NCI-H2227 treated with DMSO at 0.1 percent for 48 hours (cell line): ENCODE data around the gene SASH3.

Experiments
- DNase-seq: peaks from one replicate; lab custom pipeline; 2025; lab: John Stamatoyannopoulos, UW

Gene SASH3

DNA sequence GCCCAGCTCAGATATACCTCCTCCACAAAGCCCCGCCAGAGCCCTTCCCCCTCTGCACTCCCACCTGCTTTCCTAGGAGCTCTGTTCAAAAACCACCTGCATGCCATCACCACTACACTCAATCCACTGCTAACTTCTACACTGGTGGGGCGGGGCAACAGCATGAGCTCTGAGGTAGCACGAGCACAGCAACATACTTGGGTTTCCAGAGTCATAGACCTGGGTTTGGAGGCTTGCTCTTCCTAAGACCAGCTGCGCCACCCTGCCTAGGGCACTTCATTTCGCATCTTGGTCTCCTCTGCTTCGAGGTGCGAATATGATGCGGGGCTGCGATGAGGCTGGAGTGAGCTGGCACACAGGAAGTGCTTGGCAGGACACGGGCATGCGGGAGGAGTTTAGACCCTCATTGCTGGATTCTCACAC is 3.6 kb downstream of the SASH3 start:
- DNase-seq, result no peak

DNA sequence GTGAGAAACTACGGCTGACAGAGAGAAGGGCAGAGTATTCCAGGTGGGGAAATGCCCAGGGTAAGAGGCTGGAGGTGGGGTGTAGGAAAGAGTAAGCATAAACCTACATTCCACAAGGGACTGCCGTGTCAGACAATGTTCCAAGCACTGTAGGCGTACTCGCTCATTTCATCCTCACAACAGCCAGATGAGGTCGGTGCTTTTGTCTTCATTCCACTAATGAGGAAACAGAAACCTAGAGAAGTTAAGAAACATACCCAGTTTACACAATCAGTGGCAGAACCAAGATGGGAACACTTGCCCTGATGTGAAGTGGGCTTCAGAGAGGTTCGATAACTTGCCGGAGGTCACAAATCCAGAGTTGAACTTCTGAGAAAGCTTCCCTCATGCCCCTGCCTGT is 4.6 kb downstream of the SASH3 start:
- DNase-seq, result no peak

DNA sequence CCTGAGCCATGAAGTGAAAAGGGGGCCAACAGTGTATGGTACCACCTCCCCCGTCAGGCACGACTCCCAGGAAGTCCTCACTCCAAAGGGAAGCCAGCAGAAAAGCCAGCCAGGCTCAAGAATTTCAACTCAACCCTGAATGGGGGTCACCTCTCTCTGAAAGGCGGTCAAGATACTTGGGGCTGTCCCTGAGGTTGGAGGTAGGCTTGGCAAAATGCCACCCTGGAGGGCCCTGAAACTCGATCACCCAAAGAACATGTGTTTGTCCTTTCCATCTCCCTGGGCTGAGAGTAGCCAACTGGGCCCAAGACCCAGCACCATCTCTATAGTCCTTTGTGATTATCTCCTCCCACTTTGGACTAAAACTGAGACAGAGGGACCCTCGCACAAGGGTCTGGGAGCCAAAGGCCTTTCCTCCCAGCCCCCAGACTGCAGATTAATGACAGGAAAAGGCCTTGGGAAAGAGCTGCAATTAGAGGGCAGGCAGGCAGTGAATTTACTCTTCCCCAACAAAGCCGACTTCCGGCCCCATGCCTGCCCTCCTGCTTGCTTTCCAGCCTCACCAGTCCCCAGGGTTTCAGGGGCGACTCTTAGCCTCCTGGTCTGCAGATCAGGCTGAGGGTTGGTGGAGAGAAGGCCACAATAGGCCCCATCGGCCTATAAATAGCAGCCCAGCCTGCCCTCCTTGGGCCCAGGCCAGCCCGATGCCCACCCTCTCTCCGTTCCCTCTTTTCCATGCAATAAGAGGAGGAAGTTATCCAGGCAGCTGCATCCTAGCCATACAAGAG is 5.6 kb downstream of the SASH3 start:
- DNase-seq, result no peak

DNA sequence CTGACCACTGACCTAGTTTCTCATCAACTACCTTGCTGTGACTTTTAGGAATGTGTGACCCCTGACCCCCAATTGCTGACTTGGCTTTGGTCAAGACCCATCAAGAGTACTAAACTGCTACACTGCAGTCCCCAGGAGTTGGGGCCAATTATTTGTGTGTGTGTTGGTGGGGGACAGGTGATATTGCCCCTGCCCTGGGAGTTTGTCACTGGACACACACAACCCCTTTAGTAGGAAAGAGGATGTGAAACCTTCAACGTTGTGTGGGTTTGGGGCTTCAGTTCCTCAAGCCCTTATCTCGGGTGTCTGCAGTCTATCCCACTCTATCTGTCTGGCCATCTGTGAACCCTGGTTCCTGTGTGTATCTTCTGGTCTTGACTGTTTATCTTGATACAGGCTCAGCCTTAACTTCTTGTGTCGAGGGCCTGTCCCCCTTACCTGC is 6.5 kb downstream of the SASH3 start:
- no peak for DNase-seq

DNA sequence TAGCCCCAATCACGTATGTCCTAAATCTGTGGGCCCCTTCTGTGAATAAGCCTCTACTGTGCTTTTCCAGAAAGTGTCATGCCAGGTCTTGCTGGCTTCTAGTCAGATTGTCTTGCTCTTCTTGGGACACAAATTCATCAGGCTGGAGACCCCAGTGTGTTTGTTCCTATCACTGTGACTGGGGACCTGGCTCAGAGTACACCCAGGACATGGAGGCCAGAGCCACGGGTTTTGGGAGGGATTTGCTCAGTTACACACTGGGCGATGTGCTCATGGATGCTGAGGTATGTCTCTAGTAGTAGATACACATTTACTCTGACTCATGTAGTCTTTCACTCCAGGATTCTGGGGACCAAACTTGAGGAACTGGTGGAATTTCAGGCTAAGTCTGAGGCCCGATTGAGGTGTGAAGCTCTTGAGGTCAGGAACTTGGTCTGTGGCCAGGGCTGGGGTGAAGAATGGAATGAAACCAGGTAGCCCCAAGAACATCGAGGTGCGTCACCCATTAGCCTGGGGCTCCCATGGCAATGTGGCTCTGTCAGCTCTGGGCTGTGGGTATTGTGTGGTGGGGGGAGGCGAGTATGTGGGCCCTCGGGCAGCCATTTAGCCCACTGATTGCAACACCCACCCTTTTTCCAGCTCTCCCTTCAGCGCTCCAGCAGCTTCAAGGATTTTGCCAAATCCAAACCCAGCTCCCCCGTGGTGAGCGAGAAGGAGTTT is 7.7 kb downstream of the SASH3 start:
- no peak for DNase-seq

DNA sequence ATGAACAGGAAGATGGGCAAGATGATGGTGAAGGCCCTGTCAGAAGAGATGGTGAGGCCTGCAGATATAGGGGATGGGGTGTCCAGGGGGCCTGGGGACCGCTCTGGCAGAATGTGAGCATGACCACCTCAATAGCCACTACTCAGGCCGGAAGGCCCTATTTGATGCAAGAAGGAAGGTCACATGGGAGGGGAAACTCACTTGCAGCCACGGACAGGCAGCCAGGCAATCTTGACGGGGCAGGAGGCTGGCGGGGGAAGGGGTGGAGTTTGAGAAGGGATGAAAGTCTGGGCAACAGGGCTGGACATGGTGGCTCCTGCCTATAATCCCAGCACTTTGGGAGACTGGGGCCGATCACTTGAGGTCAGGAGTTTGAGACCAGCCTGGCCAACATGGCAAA is 8.8 kb downstream of the SASH3 start:
- DNase-seq, result no peak

DNA sequence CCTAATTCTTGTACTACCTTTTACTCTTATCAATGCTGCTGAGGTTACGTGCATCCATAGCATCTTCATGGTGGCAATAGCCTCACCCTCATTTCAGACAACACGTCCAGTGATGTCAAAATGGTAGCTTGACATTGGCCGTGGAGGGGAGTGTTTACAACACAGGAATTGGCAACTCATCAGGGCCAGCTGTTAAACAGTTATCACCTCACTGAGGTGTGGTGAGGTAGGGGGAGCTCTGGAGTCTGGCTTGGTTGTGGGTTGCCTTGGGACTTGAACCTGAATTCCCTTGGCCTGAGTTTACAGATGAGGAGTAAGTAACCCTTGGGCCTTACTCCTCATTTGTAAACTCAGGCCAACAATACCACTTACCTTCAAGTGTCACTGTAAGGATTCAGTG is 10.4 kb downstream of the SASH3 start:
- no peak for DNase-seq

DNA sequence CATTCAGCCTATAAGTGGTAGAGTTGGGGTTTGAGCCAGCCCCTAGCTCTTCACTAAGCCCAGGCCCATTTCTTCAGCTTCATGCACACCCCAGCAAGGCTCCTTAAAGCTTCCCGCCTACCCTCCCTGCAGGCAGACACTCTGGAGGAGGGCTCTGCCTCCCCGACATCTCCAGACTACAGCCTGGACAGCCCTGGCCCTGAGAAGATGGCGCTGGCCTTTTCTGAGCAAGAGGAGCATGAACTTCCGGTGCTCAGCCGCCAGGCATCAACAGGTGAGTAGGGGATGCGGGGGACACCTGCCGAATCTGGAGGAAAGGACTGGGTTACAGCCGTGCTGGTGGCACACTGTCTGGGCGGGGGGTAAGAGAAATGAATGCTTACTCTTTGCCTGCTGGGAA is 11.1 kb downstream of the SASH3 start:
- no peak for DNase-seq

DNA sequence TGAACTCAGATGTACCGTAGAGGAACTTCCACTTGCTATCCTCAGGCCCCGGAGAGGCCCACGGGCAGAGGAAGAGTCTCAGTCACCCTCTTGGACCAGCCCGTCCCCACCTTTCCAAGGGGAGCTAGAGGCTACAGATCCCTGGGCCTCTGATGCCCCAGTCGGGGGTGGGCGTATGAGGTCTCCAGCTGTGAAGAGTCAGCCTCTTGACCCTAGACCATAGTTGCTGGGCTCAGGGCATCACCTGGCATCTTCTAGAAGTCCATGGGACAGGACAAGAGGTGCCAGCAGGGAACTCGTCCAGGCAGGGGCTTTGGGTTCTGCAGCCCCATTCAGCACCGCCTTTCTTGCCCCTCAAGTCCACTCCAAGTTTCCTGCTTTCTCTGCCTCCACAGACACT is 11.6 kb downstream of the SASH3 start:
- no peak for DNase-seq

DNA sequence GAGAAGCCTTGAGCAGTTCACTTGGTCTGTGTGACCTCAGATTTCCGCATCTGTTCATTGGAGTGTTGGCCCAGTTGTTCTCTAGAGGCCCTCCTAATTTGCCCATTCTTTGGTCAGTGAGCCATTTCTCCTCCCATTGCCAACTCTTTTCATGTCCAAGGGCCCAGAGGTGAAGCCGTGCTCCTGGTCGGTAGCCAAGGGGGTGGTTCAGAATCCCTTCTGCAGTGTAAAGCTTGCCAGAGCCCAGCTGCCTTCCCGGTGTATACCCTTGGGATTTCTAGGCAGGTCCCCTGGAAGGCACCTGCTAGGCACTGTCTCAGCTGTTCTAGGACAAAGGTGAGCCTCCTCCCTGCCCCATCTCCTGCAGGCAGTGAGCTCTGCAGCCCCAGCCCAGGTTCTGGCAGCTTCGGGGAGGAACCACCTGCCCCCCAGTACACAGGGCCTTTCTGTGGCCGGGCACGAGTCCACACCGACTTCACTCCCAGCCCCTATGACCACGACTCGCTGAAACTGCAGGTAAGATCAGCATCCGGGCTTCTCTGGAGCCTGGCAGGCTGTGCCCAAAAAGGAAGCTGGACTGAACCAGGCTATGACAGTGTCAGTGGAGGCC is 12.3 kb downstream of the SASH3 start:
- no peak for DNase-seq

DNA sequence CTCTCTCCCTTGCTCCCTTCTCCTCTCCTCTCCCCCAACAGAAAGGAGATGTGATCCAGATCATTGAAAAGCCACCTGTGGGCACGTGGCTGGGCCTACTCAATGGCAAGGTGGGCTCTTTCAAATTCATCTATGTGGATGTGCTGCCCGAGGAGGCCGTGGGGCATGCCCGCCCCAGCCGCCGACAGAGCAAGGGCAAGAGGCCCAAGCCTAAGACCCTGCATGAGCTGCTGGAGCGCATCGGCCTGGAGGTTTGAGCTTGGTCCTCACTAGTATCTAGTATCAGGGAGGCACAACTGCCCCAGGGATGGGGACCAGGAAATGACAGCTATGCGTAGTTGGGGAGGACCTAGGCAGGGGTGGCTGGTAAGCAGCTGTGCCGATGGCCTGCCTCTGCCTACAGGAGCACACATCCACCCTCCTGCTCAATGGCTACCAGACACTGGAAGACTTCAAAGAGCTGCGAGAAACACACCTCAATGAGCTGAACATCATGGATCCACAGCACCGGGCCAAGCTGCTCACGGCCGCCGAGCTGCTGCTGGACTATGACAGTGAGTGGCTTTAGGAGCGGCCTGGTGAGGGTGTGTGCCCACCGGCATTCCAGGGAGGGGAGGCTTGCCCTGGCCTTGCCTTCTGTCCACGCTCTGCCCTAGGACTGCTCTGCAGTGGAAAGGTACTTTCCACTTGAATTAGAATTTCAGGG is 13.0 kb downstream of the SASH3 start:
- no peak for DNase-seq

DNA sequence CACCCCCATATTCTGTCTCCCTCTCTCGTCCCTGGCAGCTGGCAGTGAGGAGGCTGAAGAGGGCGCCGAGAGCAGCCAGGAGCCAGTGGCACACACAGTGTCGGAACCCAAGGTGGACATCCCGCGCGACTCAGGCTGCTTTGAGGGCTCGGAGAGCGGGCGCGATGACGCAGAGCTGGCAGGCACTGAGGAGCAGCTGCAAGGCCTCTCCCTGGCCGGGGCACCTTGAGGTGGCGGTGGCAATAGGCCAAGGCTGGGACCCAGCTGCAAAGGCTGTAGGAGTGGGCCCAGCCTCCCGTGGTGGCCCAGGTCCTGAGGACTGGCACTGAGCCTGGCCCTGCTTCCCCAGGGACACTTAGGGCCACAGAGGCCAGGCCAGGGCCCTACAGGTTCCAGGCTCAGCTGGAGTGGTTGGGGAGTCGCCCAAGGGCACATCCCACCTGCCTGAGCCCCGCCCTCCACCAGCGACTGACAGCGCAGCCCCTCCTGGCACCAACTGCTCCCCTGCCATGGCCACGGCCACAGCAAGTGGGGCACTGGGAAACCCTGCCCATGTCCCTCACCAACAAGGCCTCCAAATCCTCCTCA is 13.9 kb downstream of the SASH3 start:
- DNase-seq, result no peak

DNA sequence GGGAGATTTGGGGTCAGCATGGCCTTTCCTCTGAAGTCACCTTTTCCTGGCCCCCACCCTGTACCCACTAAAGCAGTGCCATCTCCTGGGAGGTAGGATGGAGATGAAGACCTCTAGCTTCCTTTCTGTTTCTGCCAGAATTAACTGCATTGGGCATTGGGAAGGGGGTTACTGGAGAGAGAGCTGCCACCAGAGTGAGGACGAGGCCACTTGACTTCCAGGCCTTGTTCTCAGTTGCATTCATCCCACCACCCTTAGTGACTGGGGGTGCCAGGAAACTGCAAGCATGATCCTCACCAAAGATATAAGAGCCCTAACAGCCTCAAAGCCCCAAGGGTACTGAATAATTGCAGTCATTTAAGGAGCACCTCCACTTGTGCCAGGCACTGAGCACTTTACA is 15.8 kb downstream of the SASH3 start:
- no peak for DNase-seq

DNA sequence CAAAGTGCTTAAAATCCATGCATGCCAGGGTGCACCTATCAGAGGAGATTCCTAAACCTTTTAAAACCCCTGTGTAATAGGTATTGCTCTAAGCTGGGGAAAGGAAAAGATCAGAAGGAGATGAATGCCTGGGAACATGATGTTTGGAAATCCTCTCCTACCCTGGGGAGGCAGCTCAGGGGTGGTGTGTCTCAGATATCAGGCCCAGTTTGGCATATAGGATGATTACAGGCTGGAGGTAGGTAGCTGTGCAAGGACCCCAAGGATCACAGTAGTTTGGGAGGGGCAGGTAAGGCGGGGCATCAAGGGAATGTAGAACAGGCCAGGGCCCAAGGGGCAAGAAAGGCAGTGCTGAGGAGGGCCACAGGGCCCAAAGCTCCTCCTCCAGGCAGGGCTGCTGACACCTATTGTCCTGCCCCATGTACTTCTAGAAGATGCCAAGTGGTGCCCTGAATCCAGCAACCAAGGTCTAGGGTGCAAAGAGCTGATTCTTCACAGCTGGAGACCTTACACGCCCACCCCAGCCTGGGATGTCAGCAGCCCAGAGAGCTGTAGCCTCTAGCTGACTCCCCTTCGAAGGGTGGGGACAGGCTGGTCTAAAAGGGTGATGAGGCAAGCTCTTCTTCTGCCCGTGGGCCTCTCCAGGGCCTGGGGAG is 17.6 kb downstream of the SASH3 start:
- no peak for DNase-seq

DNA sequence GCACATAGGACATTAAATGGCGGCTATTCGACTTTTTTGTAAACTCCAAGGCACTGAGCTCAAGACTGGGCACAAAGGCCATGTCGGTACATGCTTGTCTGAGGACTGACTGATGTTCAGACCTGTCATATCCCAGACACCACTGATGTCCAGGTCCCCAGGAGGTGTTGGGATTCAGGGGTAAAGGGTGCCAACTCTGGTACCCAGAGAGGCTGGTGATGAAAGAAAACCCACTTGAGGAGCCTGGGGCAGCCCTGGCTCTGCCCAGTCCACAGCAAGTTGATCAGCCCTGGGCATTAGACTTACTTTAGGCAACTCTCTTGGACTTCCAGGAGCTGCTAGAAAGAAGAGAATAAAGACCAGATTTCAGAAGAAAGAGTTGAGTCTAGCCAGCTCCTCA is 18.7 kb downstream of the SASH3 start:
- no peak for DNase-seq

DNA sequence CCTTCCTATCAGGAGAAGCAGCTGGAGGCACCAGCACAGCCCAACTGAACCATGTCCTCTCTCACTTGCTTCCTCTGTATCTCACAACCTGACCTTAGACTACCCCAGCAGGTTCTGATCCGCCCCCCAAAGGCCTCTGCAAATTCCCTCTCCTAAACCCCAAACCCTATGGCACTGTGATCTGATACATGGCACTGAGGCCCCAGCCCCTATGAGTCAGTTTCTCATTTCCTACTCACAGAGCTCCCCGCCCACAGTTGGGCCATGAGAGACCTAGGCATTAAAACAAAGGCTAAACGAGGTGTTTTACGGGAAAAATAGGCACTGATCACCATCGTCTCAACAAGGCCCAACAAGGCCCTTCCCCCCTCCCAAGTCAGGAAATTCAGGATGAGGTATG is 19.1 kb downstream of the SASH3 start:
- DNase-seq, result no peak

DNA sequence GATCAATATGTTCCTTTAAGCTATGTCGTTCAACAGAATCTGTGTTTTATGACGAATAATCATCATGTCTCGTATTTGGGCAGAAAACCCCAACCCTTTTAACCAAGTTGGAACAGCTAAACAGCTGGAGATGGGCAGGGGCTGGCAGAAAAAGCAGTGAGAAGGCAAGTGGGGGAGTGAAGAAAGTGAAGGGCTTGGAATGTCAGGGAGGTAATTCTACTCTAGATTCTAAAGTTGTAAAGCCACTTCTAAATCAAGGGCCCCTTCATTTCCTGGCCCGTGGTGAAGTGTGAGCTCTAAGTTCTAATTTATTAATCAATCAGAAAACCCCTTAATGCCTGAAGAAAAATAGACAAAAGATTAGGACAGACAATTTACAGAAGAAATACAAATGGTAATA is 20.4 kb downstream of the SASH3 start:
- no peak for DNase-seq

DNA sequence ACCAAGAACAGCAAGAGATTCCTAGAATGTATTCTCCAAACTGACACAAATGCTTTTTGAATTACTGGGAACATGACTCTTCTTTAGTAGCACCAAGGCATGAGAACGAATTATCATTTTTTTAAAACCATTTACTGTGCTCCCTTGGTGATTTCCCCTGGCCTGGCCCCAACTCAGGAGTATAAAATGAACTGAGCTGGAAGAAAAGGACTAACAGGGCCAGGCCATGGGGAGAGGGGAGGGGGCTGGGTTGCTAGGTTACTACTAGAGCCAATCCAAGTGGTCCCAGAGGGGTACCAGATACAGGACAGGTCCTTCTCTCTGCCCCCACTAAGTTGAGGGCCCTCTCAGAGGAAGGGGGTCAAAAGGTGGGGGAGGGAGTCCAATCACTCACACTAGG is 23.1 kb downstream of the SASH3 start:
- DNase-seq, result no peak

DNA sequence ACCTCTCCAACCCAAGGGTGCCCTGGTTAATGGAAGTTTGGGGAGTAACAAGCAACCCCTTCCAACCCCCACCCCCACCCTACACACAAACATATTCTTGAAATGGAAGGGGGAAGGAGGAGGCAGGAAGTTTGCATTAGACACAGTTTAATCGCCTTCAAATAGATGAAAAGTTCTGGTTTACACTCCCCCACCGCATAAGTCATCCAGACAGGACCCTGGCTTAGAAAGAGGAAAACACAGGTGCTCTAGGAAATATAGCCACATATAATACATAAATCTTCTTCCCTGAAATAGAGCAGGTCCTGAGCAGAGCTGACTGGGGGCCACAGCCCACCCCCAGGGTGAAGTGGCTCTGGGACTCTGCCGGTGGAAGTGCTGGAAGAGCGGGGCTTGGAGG is 25.1 kb downstream of the SASH3 start:
- no peak for DNase-seq

DNA sequence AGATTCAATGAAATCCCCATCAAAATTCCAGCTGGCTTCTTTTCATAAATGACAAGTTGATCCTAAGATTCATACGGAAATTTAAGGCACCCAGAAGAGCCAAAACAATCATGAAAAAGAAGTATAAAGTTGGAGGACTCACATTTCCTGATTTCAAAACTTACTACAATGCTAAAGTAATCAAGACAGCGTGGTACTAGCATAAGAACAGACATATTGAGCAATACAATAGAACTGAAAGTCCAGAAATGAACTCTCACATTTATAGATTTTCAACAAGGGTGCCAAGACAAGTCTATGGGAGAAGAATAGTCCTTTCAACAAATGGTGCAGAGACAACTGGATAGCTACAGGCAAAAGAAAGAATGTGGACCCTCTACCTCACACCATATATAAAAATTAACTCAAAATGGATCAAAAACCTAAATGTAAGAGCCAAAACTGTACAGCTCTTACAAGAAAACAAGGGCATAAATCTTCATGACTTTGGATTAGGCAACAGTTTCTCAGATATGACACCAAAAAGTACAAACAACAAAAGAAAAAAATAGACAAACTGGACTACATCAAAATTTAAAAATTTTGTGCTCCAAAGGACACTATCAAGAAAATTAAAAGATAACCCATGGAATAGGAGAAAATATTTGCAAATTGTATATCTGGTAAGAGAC is 28.5 kb downstream of the SASH3 start:
- no peak for DNase-seq
